Mesothelial cell of epicardium (in vitro differentiated cells): ENCODE data around the gene TMEM132D. TPM values are rescaled to one million over a fixed set of nuclear protein-coding genes. Genes with fewer than 3 reads are reported as not detected.

Experiments
- DNase-seq, 2 experiments: peaks; one replicate each; pipeline ENCODE4 v3.0.0; 2021; ENCODE audit warnings: low spot score in 2 of 2; ENCODE audit not compliant: unreplicated experiment in 2 of 2
- H3K27ac Mint-ChIP-seq: 2 replicates; pipeline ENCODE4 v1.8.0; 2021; ENCODE audit warnings: mixed read lengths
- H3K27me3 Mint-ChIP-seq: 2 replicates; pipeline ENCODE4 v1.8.0; 2021; ENCODE audit warnings: low read depth, mixed read lengths
- H3K36me3 Mint-ChIP-seq: 2 replicates; pipeline ENCODE4 v1.8.0; 2021; ENCODE audit warnings: mixed read lengths
- H3K4me1 Mint-ChIP-seq: 2 replicates; pipeline ENCODE4 v1.8.0; 2021; ENCODE audit warnings: mixed read lengths
- H3K4me3 Mint-ChIP-seq: 2 replicates; pipeline ENCODE4 v1.8.0; 2021; ENCODE audit warnings: mild to moderate bottlenecking, moderate library complexity, mixed read lengths
- H3K9me3 Mint-ChIP-seq: 2 replicates; pipeline ENCODE4 v1.8.0; 2021; ENCODE audit warnings: mixed read lengths
- total RNA-seq: library from RNA; stranded (reverse); gene quantifications from 3 replicates; pipeline ENCODE4 v1.2.1, GENCODE V29; 2021
- TF ChIP-seq, protein P1 (sequence below): fragments of 200-600 bp; sonication (generic); IDR thresholded peaks from one replicate; pipeline ENCODE4 v1.5.0; 2021; ENCODE audit warnings: antibody characterized with exemption; ENCODE audit not compliant: unreplicated experiment

The TMEM132D gene
- total RNA-seq, 1 donor from 2014 or later: 0.07 TPM

DNA sequence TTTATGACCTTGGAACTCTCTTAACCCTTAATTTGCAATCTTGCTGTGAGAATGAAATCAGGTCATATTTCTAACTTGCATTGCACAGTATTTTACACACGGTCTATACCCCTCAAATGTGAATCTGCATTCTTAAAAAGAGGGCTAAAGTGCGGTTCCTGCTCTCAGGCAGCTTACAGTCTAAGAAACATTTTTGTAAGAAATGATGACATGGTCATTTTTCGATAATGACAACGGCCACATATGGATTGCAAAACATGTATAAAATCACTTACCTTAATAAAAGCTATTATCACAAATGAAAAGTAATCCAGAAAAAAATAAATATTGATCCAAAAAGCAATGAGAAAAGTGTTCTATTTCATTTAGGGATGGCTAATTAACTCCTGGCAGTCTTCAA is 24.8 kb upstream of the TMEM132D start:
- no peak overlapping the region for H3K4me3 Mint-ChIP-seq
- H3K27ac Mint-ChIP-seq: no peak overlapping the region
- no peaks in the 10 kb centered on the region for H3K4me1 Mint-ChIP-seq
- no peaks in the 10 kb centered on the region for H3K36me3 Mint-ChIP-seq
- H3K27me3 Mint-ChIP-seq: peaks cover 11% of the 10 kb centered on the region
- no peak for DNase-seq
- H3K9me3 Mint-ChIP-seq: peaks cover 2% of the 10 kb centered on the region
- TF ChIP-seq, protein P1, sequence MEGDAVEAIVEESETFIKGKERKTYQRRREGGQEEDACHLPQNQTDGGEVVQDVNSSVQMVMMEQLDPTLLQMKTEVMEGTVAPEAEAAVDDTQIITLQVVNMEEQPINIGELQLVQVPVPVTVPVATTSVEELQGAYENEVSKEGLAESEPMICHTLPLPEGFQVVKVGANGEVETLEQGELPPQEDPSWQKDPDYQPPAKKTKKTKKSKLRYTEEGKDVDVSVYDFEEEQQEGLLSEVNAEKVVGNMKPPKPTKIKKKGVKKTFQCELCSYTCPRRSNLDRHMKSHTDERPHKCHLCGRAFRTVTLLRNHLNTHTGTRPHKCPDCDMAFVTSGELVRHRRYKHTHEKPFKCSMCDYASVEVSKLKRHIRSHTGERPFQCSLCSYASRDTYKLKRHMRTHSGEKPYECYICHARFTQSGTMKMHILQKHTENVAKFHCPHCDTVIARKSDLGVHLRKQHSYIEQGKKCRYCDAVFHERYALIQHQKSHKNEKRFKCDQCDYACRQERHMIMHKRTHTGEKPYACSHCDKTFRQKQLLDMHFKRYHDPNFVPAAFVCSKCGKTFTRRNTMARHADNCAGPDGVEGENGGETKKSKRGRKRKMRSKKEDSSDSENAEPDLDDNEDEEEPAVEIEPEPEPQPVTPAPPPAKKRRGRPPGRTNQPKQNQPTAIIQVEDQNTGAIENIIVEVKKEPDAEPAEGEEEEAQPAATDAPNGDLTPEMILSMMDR: no peak

DNA sequence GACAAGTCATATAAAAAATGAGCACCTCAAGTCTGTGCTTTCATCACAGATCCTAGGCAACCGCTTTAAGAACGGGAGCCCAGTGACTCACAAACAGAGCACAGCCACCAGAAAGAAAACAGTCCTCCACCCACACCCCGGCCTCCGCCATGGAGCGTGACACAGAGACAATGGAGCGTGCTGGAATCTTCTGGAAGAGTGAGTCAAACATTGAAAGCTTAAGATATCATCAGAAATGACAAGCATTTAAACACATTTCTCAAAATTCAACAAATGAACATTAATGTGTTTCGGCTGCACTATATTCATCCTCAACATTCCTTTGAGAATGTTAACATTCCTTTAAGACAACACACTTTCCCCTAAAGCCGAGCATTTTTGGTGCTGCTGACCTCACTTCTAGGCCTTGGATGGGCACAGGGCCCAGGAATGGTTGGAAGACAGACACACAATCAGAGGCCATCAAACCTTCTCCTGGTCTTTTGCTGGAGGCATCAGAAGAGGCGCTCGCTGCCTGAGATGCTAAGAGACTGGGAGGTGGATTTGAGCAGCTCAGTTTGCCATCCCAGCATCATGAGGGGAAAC is 23.6 kb upstream of the TMEM132D start:
- Mint-ChIP-seq H3K27me3 (peaks cover 11% of the 10 kb centered on the region), H3K4me3 (no peak overlapping the region), H3K4me1 (no peaks in the 10 kb centered on the region), H3K36me3 (no peaks in the 10 kb centered on the region), H3K27ac (no peak overlapping the region), H3K9me3 (no peaks in the 10 kb centered on the region)
- TF ChIP-seq, protein P1: no peak
- no peak for DNase-seq

DNA sequence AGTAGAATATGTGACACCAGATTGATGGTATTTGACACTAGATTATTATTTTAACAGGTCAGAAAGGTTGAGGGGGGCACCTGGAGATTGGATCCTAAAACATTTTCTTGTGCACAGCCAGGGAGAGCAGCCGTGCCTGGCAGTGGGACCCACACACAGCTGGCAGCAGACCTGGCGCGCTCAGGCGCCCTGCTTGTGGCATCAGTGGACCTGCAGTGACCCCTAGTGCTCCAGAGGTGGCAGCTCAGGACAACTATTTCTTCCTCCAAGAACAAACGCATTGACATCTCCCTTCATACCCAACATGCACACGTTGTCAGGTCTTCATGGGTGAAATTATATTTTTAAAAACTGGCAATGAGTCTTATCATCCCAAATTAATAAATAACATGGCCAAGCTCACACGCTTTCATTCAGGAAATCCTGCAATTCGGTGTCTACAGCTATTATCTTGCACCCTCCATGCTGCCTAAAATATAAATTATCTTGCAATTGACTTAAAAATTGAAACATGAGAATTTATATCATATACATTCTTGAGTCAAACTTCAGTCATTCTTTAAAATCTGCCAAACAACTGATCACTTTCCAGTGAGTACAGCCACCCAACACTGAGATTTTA is 7.7 kb upstream of the TMEM132D start:
- H3K4me3 Mint-ChIP-seq: no peak overlapping the region
- peaks cover 78% of the 10 kb centered on the region for H3K27me3 Mint-ChIP-seq
- DNase-seq: peak in 1 of 2 experiments; percentile 66
- H3K27ac Mint-ChIP-seq: no peak overlapping the region
- no peaks in the 10 kb centered on the region for H3K4me1 Mint-ChIP-seq
- H3K9me3 Mint-ChIP-seq: no peaks in the 10 kb centered on the region
- no peaks in the 10 kb centered on the region for H3K36me3 Mint-ChIP-seq
- TF ChIP-seq, protein P1: peak; percentile 64

DNA sequence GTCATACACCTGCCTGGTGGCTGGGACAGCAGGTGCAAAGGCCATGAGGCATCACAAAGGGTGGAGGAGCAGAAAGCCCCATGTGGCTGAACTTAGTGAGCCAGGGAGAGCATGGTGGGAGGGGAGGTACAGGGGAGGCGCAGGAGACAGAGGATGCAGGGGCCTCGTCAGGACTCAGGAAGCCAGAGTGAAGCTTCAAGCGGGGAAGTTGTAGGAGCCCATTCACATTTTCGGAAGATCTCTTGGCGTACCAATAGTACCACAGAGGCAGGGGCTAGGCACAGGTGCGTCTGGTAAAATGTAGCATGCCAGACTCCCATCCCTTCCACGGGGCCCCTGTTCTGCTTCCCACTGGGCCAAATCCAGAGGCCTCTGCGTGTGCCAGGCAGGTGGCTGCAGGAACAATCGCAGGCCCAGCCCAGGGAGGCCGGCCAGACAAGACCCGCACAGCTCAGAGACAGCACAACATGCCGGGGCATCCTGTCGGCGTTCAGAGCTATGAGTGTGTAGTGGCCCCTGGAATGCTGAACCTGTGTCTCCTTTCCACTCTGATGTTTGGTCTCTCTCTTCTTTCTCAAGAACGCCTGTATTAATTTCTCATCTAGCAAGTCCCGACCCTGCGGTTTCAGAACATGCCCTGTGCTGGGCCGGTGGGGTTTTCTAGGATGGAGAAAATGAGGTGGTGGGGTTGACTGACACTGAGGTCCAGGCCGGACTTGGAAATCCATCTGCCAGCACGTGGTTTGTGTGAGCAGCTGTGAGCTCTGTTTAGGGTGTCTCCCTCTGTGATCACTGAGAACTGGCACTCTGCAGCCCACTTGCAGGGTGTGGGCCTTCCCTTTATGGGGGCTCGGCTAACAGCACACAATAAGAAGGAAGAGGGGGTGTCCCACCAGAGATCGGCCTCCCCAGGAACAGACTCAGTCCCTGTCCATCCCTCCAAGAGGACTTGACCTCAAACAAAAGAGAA is 5.5 kb upstream of the TMEM132D start:
- no peaks in the 10 kb centered on the region for H3K36me3 Mint-ChIP-seq
- H3K27ac Mint-ChIP-seq: no peak overlapping the region
- DNase-seq: no peak
- TF ChIP-seq, protein P1: no peak
- peaks cover 91% of the 10 kb centered on the region for H3K27me3 Mint-ChIP-seq
- H3K4me1 Mint-ChIP-seq: no peaks in the 10 kb centered on the region
- H3K9me3 Mint-ChIP-seq: no peaks in the 10 kb centered on the region
- H3K4me3 Mint-ChIP-seq: no peak overlapping the region

DNA sequence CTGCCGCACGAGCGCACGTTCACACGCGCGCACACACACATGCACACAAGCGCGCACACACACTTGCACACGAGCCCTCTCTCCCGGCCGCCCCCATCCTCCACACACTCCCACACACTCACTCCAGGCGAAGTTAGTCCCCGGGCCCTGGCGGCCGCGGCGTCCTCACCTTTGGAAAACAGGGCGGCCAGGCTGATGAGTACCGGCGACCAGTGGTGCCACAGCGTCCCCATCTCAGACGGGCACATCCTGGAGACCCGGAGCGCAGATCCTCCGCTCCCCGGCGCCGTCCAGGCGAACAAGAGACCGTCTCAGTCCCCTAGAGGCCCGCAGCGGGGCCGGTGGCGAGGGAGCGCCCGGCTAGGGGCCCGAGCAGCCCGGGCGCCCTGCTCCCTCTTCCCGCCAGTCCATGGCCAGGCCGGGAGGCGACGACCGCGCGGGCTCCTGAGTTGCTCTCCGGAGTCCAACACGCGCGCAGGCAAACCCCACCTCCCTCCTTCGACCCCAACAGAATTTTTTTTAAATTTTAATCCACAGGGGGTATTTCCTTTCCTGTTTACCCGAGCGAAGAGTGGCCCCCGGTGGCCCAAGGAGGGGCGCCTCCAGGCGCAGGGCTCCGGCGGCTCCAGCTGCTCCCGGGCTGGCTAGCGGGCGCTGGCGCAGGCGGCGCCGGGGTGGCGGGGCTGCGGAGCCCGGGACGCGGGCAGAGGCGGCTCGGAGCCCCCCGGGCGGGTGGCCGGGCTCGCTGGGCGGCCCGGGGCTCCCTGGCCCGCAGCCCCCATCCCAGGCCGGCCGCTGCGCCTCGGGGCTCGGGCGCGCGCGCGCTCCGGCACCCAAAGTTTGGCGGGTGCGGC is 506 bp downstream of the TMEM132D start:
- H3K9me3 Mint-ChIP-seq: no peaks in the 10 kb centered on the region
- H3K4me3 Mint-ChIP-seq: peak overlapping the region; percentile 32
- TF ChIP-seq, protein P1: no peak
- no peak overlapping the region for H3K27ac Mint-ChIP-seq
- peaks cover 79% of the 10 kb centered on the region for H3K27me3 Mint-ChIP-seq
- peaks cover 3% of the 10 kb centered on the region for H3K4me1 Mint-ChIP-seq
- H3K36me3 Mint-ChIP-seq: no peaks in the 10 kb centered on the region
- no peak for DNase-seq
